Measurements from ENCODE around the gene ABCA2.
"Not testable (repeated sequence)": the region's sequence is repeated elsewhere in the genome, so short reads cannot be mapped to it uniquely, and the experiment has no call there.

The ABCA2 gene

GRCh38 chr9:137063311-137064026, 35.4 kb upstream of the ABCA2 start:
- DNase-seq: no peak

- not testable (repeated sequence) for DNase-seq
Measured at GRCh38 chr9:137062798-137063197, 34.8 kb upstream of the ABCA2 start.

GRCh38 chr9:137062384-137062783, 34.3 kb upstream of the ABCA2 start:
- no peak for DNase-seq

- DNase-seq: no peak
Measured at GRCh38 chr9:137058521-137059234, 30.6 kb upstream of the ABCA2 start.

GRCh38 chr9:137057545-137057944, 29.5 kb upstream of the ABCA2 start:
- no peak for DNase-seq

- DNase-seq: no peak
Measured at GRCh38 chr9:137056739-137057415, 28.8 kb upstream of the ABCA2 start.

GRCh38 chr9:137055385-137056364, 27.6 kb upstream of the ABCA2 start:
- peak; percentile 42 to 97 (median 91) for DNase-seq

GRCh38 chr9:137054932-137055384, 26.9 kb upstream of the ABCA2 start:
- DNase-seq: peak in 31 of 56 donors; percentile 34 to 90 (median 75)

GRCh38 chr9:137053944-137054931, 26.2 kb upstream of the ABCA2 start, which contains the start of gene ENTPD2:
Gene ENTPD2, minus strand, starts transcription at chr9:137054061. Its CDS starts 64 bp downstream, at chr9:137053997.
- peak in 2 of 56 donors; percentile 30 to 35 for DNase-seq

GRCh38 chr9:137052998-137053943, 25.2 kb upstream of the ABCA2 start:
- no peak for DNase-seq

GRCh38 chr9:137052293-137052692, 24.3 kb upstream of the ABCA2 start:
- no peak for DNase-seq

- DNase-seq: no peak
Measured at GRCh38 chr9:137051145-137051724, 23.2 kb upstream of the ABCA2 start.

GRCh38 chr9:137050570-137050969, 22.5 kb upstream of the ABCA2 start:
- DNase-seq: no peak

- peak in 35 of 56 donors; percentile 17 to 80 (median 49) for DNase-seq
Measured at GRCh38 chr9:137049544-137050449, 21.8 kb upstream of the ABCA2 start.

- peak in 14 of 56 donors; percentile 18 to 64 (median 44) for DNase-seq
Measured at GRCh38 chr9:137048655-137049543, 20.9 kb upstream of the ABCA2 start.

Measured in amygdala (tissue), 56 donors.